ENCODE data around the gene MRPL27. TPM values are rescaled to one million over a fixed set of nuclear protein-coding genes. Genes with fewer than 3 reads are reported as not detected.
A peak's percentile ranks its signal among the peaks of the same experiment; 100 is the strongest.

The MRPL27 gene
- total RNA-seq, 4 donors from 2014 or later = 48.9 to 71.0 (median 61.7) TPM

- DNase-seq (ENCODE audit: low spot score) = no peak
- no peak for TF ChIP-seq CTCF (IDR thresholded peaks at IDR 0.05)
- no peak for ATAC-seq (ENCODE audit: low FRiP score)
Observed at GRCh38 chr17:50394711-50395110, 21.7 kb upstream of the MRPL27 start.

- no peak for TF ChIP-seq CTCF (IDR thresholded peaks at IDR 0.05)
- ATAC-seq (ENCODE audit: low FRiP score) (no peak), DNase-seq (ENCODE audit: low spot score) (no peak)
Observed at GRCh38 chr17:50393700-50394099, 20.7 kb upstream of the MRPL27 start.

- DNase-seq (ENCODE audit: low spot score) = no peak
- no peak for TF ChIP-seq CTCF (IDR thresholded peaks at IDR 0.05)
- no peak for ATAC-seq (ENCODE audit: low FRiP score)
Observed at GRCh38 chr17:50392621-50393020, 19.6 kb upstream of the MRPL27 start.

- no peak for DNase-seq (ENCODE audit: low spot score)
- no peak for TF ChIP-seq CTCF (IDR thresholded peaks at IDR 0.05)
- no peak for ATAC-seq (ENCODE audit: low FRiP score)
Observed at GRCh38 chr17:50389534-50389933, 16.6 kb upstream of the MRPL27 start.

- DNase-seq (ENCODE audit: low spot score) (no peak), ATAC-seq (ENCODE audit: low FRiP score) (no peak)
- TF ChIP-seq CTCF (IDR thresholded peaks at IDR 0.05) = no peak
Observed at GRCh38 chr17:50388728-50389127, 15.7 kb upstream of the MRPL27 start.

GRCh38 chr17:50386510-50386909, 13.5 kb upstream of the MRPL27 start:
- no peak for TF ChIP-seq CTCF (IDR thresholded peaks at IDR 0.05)
- no peak for ATAC-seq (ENCODE audit: low FRiP score)
- DNase-seq (ENCODE audit: low spot score) = no peak

GRCh38 chr17:50382931-50383330, 9.9 kb upstream of the MRPL27 start:
- TF ChIP-seq CTCF (IDR thresholded peaks at IDR 0.05) = no peak
- ATAC-seq (ENCODE audit: low FRiP score) (peak; percentile 16), DNase-seq (ENCODE audit: low spot score) (no peak)
